ENCODE results near the gene UNC119.
"Not testable (repeated sequence)": the region's sequence is repeated elsewhere in the genome, so short reads cannot be mapped to it uniquely, and the experiment has no call there.

The UNC119 gene

GRCh38 chr17:28552176-28552999 lies at the start of gene UNC119:
TSS of gene UNC119 (minus strand) at chr17:28552624. CDS start at chr17:28552557, 67 bp downstream.
- DNase-seq, result peak; percentile 81

DNA sequence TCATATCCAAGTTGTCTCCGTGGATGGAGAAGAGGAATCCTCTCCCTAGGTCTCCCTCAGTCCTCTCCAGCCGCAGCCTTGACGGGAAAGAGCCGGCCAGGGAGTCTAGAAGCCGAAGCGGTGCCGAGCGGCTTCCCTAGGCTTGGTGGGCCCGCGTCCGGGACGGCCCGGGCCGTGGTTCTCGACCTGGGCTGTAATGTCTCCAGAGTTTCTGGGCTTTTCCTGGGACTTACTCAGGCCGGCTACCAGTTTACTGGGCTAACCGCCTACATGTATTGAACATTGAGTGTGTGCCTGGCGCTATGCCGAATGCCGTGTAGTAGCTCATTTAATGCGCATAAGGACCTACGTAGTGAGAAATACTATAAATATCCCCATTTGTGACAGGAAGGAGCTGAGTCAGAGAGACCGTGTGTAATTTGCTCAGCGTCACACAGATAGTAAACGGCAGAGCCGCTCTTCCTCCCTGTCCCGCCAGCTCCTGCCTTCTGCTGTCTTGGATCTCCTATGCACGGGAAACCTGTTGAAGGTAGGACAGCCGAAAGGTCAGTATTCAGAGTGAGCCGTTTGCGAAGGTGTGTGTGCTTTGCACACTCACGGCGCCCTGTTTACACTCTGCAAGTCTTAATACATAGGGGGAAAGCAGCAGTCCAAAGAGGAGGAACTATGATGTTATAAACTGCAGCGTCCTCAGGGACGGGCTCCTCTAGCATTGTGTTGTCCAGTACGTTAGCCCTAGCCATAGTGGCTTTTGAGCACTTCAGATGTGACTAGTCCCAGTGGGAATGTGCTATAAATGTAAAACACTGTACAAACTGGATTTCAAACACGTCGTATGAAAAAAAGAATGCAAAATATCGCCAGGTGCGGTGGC lies 47.1 kb upstream of the UNC119 start:
- DNase-seq, result peak; percentile 68

- DNase-seq, result peak; percentile 96
Observed at GRCh38 chr17:28598799-28599310, 46.4 kb upstream of the UNC119 start, which contains the start of gene SPAG5. TSS of gene SPAG5 (minus strand) at chr17:28599025. CDS start at chr17:28598946, 79 bp downstream.

- DNase-seq, result no peak
Observed at GRCh38 chr17:28598389-28598788, 46.0 kb upstream of the UNC119 start.

DNA sequence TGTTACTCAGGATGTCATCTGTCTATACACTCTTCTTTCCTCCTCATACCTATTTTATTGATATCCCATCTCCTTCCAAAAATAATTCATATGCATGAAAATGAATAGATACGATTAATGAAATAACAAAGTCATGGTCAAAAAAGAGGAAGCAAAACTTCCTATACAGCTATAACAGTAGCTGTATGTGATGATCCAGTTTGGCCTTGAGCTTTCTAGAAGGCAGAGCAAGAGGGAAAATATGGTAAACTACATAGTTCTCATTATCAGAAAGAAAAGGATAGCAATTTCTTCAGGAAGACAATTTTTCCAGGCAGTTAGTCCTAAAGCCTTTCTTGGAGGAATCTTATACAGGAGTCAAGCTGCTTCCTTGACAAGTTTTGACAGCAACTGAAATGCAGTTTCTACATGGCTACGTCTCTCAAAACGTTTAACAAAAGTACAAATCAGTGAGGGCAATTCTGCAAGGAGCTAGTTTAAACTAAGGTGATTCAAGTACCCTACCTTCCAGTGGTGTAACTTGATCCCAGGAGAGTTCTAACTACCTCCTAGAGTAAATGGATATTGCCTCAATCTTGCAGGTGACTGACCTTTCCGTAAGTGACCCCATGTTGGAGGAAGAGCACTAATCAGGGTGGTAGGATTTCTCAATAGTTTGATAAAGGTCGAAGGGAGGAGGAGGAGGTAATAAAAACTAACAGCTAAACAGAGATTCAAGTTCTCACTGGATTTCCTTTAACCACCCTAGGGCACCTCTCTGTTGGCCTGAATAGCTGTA lies 45.4 kb upstream of the UNC119 start:
- no peak for DNase-seq

DNA sequence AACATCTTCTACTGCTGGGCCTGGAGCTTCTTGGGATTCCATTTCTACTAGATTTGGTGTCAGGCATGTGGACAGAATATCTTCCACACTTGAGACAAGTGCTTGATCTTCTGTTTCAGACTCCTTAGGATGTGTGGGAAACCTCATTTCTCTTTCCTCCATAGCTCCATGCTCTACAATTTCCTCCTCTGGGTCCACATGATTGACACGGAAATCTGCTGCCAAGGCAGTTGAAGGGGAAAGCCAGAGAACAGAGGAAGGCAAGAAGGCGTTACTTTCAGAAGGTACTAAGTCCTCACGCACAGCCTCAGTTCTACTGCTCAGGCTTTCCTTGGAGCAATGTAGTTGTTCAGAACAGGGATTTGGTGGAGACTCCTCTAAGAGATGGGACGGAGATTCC lies 39.8 kb upstream of the UNC119 start:
- no peak for DNase-seq

DNA sequence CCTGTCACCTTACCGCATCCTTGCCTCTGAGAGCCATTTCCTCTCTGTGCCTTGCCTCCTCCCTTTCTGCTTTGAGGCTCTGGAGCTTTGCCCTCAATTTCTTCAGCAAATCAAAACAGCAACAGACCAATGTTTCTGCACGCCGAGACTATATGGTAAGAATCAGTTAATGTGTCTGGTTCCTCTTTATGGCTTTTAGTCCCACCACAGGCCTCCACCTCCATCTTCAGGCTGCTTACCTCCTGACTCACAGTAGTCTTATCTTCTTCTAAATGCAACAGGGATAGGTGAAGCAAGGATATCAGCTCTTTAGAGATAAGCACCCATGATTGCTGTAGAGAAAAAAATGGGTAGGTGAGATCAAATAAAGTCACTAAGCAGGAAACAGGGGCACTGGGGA lies 33.4 kb upstream of the UNC119 start:
- no peak for DNase-seq

DNA sequence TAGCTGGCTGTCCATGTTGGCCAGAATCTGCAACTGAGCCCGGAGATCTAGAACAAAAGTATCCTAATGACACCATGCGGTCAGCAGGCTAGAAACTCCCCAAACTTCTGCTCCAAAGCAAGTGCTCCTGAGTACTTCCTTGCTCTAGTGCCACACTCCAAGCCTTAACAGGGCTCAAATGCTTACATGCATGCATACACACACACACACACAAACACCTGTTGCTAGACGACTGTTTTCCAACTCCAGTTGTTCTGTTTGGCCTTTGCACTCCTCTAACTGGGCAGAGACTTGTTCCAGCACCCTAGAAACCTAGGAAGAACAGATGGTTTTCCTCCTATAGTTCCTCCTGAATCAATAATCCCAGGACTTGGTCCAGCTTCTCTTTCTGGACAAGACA lies 32.0 kb upstream of the UNC119 start:
- DNase-seq, result no peak

DNA sequence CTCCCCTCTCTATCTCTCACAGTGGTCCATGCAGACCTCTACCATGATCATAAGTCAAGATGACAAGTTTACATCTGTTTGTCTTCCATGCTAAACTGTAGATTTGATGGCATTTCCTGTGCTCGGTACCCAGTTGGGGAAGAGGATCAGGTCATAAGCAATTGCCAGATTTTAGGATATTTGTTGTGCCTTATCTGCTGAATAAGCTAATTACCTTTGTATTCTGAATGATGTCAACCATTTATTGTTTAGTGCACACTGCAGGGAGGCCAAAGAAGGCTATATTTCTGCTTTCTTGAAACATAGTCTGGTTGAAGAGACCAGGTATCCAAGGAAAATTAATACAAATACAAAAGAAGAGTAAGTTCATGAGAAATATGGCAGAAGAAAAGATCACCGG lies 30.1 kb upstream of the UNC119 start:
- no peak for DNase-seq

DNA sequence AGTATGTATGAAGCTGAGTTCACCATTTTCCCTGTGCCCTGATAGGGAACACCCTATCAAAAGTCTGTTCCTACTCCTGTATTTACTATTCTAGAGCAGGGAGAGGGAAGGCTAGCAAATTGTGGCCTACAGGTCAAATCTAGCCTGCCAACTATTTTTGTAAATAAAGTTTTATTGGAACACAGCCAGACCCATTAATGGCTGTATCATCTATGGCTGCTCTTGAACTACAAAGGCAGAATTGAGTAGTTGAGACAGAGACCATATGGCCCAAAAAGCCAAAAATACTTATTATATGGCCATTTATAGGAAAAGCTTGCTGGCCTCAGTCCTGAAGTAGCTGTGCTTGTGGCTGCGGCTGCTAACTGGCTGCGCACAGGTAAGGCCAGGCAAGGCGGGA lies 28.5 kb upstream of the UNC119 start:
- DNase-seq, result no peak

DNA sequence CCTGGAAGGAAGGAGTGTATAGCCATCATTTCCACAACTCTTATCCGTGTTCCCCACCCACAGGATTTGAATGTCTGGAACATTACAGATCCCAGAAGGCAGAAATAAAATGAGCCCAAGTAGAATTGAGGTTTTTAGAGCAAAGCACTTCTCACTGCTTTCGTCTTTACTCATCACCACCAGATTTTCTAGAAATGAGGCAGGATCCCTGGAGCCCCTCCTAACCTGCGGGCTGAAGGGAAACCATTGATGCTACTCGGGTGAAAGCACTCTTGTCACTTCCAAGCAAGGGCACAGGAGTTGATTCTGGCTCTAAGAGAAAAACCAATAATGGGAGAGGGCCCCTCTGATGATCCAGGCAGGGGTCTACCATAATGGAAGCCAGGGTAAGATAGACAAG lies 27.1 kb upstream of the UNC119 start:
- DNase-seq, result no peak

GRCh38 chr17:28578246-28579195 lies 26.1 kb upstream of the UNC119 start:
- DNase-seq, result no peak

GRCh38 chr17:28577466-28577824 lies 25.0 kb upstream of the UNC119 start:
- no peak for DNase-seq

DNA sequence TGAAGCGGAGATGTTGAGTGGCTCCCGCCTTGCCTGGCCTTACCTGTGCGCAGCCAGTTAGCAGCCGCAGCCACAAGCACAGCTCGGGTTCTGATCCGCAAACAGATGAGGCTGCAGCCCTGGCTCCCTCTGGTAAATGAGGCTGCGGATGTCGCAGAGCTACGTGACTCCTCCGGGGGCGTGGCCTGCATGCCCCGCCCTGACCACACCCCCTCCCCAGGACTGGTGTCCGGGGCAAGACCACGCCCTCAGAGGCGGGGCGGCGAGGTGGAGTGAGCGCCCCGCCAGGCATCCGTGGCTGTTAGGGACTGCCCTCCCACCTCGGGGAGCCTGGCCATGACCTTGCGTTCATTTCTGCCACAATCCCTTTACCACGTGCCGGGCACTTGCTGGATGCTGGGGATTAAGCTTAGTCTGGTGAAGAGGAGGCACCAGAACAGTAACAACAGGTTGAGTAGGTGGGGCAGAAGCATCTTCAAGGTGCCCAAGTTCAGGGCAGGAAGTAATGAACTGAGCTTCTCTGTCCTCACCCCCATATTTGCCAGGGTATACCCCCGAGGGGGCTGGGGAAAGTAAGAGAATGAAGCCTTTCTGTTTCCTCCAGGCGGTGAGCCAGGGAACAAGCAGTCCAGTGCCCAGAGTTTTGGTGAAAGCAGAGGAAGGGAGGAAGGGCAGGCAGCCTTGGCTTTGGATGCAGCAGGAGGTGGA lies 24.5 kb upstream of the UNC119 start, which contains the start of gene ALDOC:
TSS of gene ALDOC (minus strand) at position 138 of the 708 bp plus-strand sequence. CDS start 1,363 bp downstream, outside the sequence.
- peak; percentile 98 for DNase-seq

DNA sequence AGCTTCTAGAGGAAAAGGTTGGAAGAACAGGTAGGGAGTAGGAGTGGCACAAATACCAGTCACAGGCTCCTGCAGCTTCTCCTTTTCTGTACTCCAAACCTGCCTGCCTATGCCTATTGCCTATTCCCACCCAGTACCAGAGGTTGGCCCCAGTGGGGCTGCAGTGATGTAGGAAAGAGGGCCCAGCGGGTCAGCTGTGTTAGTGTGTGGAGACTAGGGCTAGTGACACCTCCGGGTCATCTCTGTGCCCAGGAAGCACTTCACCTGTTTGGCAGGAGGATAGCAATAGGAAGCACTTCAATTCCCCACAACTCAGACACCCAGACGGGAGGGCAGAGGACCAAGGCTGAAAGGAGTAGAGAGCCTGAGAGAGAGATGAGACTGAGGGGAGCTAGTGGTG lies 23.6 kb upstream of the UNC119 start:
- DNase-seq, result not testable (repeated sequence)

- no peak for DNase-seq
Observed at GRCh38 chr17:28575126-28575795, 22.8 kb upstream of the UNC119 start.

DNA sequence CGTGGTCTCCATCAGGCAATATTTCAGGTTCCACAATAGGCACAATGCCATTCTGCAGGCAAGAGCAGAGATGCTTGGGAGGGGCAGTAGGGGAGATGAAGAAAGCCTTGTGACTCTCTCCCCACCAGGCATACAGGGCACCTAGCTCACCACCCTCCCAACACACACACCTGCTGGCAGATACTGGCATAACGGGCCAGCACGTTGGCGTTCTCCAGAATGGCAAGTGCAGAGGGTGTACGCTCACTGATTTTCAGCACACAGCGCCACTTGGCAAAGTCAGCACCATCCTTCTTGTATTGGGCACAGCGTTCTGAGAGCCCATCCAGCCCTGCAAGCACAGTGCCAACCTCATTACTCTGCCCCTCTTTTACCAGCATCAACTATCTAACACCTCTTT lies 22.1 kb upstream of the UNC119 start:
- no peak for DNase-seq

GRCh38 chr17:28573966-28574480 lies 21.6 kb upstream of the UNC119 start:
- DNase-seq, result no peak

DNA sequence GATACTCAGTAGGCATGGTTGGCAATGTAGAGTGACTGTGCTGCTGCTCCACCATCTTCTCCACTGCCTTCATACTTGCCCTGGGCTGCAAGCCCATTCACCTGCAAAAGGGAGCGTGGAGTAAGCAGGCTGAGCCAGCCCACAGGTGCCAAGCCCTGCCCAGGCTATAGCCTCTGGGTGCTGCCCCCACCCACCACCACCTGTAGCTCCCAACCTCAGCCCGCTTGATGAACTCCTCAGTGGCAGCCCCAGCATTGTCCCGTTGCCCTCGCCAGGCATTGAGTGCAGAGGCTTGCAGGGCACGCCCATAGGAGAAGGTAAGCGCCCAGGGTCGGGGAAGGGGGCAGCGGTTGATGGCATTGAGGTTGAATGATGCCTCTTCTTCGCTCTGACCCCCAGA lies 21.1 kb upstream of the UNC119 start:
- no peak for DNase-seq

DNA sequence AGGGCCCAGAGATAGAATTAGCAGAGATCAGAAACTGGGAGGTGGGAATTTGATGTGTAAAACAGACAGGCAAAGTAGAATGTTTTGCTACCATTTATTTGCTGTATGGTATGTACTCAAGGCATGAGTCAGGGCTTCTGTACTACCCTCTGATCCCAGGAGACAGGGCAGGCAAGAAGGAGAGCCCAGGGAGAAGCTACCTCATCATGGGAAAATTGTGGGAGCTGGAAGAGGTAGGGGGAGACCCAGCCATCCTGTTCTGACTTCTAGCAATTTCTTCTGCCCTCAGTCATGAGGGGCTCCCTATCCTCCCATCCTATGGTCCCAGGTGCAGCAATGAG lies 20.6 kb upstream of the UNC119 start:
- DNase-seq, result no peak
